Fibroblast of the conjunctiva (primary cell): ENCODE results near the gene SLC25A22.

ENCODE experiments used
- DNase-seq: peaks from one replicate; pipeline ENCODE4 v3.0.0-alpha.2; 2010; ENCODE audit warnings: low read depth

The SLC25A22 gene

DNA sequence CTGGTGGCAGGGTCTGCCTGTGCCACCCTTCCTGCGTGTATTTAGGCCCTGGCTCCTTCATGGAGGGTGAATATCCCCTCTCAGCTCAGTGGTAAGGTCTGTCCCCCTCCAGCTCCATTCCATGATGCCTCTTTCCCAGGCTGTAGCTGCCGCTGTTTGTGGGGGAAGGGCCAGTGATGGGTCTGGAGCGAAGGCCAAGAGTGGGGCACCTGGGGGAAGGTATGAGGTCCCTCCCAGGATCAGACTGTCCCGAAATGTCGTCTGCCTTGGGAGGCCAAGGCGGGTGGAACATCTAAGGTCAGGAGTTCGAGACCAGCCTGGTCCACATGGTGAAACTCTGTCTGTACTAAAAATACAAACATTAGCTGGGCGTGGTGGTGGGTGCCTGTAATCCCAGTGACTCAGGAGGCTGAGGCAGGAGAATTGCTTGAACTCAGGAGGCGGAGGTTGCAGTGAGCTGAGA, 35.8 kb upstream of the SLC25A22 start:
- no peak for DNase-seq

DNA sequence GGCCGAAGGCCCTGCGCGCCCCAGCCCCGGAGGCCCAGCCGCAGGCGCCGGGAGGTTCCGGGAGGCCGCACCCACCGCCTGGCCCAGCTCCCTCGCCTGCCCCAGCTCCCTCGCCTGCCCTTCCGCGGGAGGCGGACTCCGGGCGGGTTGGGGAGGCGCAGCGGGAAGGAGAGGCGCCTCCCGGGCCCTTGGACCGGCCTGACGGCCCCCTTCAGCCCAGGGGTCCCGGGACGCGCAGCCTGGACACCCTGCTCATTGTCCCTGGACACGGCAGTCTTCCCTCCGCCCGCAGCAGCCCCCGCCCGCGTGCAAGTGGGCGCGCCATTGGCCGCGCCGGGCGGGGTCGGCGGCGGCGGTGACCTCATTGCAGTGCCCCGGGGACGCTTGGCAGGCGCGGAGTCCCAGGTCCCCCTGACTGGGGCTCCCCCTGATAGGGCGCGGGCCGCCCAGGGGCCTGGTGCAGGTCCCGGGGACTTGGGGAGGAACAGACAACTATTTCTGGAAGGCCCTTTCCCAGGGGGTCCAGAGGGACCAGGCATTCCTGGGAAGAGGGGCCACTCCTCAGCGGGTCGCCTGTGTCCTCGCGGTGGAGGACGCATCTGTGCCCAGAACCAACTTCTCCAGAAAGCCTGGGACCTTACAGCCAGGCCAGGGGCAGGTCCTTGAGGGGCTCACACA, 35.2 kb upstream of the SLC25A22 start:
- no peak for DNase-seq

DNA sequence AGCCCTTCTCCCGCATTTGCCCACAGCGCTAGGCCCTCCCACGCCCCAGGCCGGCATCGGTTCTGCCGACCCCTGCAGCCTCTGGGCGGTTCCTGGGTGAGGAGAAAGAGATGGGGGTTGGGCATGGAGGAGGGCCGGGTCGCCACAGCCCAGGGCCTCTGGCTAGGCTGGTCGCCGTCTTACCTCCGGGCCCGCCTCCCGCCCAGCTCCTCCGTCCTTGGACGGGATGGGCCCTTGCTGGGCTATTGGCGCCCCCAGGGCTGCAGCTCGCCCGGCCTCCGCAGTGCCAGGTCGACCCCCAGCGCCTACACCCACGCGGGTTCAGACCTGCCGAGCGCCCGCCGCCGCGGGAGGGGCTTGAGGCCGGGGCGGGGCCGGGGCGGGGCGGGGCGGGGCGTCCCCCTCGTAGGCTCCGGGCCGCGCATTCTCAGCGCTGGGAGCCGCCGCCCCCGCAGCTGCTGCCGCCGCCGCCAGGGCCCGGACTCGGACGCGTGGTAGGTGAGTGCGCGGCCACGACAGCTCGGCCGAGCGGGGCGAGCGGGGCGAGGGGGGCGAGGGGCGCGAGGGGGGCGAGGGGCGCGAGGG, 34.5 kb upstream of the SLC25A22 start, which contains the start of gene CD151:
TSS of gene CD151 (plus strand) at position 424 of the 585 bp plus-strand sequence. CDS start 3,118 bp downstream, outside the sequence.
- DNase-seq = no peak

DNA sequence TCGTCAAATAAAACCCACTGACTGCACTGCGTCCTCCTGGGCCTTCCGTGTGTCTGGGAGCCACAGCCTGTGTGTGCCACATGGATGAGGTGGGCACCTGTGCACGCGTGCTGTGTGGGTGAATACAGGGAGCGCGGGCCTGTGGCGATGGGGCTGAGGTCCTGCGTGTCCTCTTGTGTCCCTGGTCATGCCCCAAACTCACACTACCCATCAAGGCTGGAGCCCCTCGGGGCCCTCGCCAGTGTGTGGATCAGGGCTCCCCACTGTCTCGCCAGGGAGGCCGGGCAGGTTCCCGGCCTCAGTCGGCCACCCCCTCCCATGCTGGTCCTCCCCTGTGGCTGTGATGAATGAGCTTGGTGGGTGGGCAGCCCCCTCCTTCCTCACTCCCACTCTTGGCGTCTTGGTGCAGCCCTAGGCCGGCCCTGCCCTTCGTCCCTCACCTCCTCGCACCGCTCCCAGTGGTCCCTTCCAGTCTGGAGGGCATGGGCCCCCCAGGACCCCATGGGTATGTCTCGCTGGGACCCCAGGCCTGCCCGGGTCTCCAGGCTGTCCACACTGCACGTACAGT, 34.0 kb upstream of the SLC25A22 start:
- DNase-seq = no peak

DNA sequence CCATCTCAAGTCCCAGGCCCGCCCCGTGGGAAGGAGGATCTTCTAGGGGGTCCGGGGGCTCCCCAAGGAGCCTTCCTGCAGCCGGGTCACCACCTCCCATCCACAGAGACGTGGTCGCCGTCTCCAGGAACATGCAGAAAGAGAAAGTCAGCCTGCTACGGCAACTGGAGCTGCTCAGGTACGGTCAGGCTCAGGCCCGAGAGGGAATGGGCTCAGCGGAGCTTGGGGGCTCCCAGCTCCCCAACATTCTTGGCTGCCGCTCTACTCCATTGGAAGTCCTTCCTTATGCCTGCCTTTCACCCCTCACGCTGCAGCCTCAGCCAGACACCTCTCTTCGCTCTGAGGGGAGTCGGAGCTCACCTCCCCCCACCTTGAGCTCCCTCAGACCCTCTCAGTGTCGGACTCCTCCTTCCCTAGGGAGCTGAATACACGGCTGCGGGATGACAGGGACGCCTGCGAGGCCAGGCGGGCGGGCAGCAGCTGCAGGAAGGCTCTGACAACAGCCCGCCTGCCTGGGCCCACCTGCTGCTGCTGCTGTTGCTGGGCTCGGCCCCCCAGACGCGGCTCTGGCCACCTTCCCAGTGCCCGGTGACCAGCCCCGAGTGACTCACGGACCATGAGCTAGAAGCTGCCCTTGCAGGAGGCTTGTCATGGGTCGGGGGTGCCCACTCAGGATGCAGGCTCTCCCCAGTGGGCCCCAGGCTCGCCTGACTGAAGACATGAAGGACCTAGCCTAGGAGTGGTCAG, 33.2 kb upstream of the SLC25A22 start:
- DNase-seq = no peak

DNA sequence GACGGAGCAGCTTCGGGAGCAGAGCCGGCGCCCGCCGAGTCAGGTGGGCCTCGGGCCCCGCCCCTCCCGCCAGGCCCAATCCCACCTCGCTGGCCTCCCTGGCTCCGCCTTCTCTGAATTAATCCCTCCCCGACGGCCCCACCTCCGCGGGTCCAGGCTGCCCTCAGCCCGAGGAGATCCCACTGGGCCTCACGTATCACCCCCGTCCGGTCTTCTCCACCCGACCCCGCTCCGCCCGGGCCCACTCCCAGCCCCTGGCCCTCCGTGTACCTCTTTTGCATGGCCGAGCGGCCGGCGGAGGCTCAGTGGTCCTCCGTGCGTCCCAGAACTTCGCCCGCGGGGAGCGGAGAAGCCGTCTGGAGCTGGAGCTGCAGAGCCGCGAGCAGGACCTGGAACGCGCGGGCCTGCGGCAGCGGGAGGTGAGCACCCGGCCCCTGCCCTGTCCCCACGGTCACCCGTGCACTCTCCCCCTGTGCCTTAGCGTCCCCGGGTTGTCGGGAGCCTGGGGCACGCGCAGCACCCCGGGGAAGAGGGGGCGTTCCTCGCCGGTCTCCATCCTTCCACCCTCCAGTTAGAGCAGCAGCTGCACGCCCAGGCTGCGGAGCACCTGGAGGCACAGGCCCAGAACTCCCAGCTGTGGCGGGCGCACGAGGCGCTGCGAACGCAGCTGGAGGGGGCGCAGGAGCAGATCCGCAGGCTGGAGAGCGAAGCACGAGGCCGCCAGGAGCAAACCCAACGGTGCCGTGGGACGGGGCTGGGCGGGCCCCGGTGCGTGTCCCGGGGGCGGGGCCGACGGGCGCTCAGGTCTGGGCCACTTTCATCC, 32.4 kb upstream of the SLC25A22 start:
- no peak for DNase-seq

DNA sequence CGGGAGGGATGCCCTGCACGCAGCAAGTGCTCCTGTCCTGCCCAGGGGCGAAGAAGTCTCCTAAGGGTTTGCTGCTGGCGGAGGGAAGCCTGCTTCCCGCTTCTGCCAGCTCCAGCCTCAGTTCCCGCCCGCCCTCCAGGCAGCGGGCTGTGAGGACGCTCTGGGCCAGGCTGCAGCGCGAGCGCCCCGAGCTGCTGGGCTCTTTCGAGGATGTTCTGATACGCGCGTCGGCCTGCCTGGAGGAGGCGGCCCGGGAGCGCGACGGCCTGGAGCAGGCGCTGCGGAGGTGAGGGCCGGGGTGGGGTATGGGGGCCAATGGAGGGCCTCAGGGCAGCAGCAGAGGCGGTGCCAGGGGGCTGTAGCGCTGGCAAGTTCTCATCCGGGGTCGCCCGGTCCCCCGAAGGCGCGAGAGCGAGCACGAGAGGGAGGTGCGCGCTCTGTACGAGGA, 31.8 kb upstream of the SLC25A22 start:
- DNase-seq = no peak

DNA sequence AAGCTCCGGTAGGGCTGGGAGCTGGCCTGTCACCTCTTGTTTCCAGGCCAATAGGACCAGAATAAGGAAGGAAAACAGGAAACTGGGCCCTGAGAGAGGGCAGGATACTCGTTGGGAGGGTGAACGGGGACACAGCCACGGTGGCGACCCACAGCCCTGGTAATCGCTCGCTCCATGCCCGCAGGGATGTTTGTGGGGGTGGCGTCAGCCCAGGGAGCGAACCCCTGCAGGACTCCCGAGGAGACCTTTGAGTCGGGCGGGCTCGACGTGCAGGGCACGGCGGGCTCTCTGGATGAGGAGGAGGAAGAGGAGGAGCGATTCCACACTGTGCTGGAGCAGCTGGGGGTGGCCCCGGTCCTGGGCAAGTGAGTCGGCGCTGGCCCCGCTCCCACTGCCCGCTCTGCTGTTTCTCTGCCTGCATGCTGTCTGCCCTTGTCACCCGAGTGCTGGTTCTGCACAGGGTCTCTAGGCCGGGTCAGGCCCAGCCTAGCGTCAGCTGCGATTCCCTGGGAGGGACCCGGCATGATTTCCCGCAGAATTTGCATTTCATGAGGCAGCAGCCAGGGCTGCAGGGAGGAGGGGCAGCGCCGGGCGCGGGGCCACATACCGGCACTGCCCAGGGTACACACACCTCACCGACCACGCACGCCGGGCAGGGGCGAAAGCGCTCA, 31.2 kb upstream of the SLC25A22 start:
- no peak for DNase-seq

DNA sequence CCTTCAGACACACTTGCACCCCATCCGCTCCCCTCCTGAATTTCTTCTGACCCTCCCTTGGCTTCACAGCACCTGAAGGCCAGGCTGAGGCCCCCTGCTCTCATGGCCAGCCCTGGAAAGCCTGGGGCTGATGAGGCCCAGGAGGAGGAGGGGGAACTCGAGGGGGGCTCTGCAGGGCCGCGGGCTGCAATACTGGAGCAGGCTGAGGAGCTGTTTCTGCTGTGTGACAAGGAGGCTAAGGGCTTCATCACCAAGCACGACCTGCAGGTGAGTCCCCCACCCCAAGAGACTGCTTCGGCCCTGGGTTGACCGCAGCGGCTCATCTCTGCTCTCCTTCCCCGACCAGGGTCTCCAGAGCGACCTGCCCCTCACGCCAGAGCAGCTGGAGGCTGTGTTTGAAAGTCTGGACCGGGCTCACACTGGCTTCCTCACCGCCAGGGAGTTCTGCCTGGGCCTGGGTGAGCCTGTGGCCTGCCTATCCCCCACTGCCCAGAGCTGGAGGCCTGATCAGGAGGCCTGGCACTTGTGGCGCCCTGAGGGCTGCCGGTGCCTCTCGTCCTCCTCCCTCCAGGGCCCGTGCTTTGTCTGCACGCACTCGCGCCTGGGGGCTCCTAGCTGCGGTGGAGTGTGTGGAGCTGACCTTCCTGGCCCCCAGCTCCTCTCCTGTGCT, 30.6 kb upstream of the SLC25A22 start:
- DNase-seq = no peak

DNA sequence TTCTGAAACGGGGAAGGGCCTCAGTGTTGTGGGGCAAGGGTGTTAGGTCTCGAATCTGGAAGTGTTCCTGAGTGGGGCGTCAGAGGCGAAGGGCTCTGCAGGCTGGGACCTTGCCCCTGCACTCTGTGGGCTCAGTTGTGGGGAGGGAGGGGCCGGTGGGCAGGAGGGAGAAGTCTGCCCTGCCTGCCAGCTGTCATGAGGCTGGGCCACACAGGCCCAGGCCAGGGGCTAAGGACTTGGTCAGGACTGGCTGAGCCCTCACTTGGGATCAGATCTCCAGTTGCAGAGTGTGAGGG, 29.8 kb upstream of the SLC25A22 start, which contains the start of gene CRACR2B:
TSS of gene CRACR2B (plus strand) at position 23 of the 296 bp plus-strand sequence. CDS start 689 bp downstream, outside the sequence.
- DNase-seq = no peak

DNA sequence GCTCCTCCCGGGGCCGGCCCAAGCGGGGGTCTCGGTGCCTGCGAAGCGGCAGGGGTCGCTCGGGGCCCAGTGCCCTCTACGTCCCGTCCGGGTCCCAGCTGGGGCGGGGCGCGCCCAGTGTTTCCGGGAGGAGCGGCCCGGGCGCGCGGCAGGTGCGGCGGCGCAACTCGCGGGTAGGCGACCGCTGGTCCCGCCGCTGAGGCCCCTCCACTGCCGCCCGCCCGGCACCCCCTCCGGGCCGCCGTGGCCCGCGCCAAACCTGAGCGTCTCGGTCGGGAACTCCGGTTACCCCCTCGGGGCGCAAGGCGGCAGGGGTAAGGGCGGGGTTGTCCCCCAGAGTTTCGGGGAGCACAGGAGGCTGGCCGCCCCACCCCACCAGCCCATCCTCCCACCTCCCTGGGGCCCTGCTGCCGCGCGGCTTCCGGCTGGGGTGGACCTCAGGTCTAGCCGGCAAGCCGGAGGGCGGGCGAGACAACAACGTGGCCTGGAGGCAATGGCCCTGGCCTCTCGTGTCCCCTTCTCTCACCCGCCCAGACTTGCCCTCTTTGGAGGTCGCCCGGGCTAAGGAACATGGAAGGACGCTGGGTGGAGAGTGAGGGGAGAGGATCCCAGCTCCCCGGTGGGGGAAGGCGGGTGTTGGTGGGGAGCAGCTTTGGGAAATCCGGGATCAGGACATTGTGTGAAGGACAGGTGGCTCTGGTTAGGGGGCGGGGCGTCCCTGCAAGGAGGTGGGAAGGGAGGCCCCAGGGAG, 29.2 kb upstream of the SLC25A22 start:
- DNase-seq = no peak

DNA sequence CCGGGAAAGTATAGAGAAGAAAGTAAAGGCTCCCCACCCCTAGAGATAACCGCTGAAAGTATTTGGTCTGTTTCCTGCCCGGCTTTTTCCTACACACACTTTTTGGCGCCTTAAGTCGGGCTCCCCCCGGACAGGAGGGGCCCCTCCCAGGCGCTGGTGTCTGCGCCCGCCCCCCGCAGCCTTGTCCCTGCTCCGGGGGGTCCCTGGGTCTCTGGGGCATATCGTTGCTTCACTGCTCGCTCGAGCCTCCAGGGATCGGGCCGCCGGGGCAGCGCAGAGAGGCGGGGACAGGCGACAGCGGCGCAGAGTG, 28.7 kb upstream of the SLC25A22 start:
- no peak for DNase-seq

DNA sequence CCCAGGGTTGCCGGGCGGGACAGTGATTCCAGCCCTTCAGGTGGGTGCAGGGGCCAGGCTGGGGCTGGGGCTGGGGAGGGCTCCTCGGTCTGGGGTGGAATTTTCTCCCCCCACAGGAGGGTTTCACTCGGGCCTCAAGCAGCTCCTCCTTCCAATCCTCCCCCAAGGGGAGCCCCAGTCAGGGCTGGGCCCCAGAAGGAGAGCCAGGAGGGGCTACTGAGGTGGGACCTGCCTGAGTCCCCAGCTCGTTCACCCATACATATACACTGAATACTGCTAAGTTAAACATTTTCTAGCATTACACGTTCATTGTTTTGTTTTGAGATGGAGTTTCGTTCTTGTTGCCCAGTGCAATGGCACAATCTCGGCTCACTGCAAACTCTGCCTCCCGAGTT, 28.1 kb upstream of the SLC25A22 start:
- DNase-seq = no peak

DNA sequence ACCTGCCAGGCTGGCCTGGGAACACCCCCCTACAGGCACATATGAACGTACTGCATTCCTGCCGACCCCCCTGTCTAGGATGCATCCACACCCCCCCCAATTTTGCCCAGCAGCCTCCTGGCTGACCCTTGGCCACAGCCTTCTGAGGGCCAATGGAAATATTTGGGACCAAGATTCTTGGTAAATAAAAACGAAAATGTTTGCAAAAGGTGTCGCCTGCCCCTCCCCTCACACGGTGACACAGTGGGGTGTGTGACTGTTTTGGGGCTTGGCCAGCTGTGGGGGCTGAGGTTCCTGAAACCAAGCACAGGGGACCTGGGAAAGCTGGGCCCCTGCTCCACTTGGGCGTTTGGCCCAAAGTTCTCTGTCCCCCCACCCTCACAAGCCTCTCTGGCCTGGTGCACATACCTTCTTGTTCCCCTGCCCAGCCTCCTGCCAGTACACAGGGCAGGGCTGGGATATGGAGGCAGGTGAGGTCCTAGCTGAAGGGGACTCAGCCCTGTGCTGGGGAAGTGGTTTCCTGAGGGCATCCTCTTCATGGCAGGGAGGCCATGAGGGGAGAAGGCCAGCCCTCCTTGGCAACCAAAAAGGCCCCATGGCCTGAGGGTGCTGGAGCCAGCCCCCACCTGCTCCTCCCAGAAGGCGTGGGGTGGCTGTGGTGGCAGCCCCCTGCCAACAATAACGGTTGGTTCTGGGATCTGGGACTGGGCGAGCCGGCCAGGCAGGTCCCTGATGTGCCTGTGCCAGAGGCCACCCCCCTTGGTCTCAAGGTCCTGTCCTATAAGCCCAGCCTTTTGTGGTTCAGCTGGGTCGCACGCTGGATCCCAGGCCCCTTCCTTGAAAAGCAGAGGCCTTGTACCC, 27.5 kb upstream of the SLC25A22 start:
- no peak for DNase-seq

DNA sequence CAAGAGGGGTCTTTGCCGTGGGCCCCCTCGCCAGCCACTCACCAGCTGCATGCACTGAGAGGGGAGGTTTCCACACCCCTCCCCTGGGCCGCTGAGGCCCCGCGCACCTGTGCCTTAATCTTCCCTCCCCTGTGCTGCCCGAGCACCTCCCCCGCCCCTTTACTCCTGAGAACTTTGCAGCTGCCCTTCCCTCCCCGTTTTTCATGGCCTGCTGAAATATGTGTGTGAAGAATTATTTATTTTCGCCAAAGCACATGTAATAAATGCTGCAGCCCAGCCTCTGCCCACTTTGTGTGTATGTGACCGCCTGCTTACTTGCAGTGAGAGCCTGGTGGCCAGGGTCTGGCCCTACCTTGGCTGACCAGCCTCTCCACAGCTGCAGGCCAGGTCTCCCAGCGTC, 26.9 kb upstream of the SLC25A22 start:
- no peak for DNase-seq

DNA sequence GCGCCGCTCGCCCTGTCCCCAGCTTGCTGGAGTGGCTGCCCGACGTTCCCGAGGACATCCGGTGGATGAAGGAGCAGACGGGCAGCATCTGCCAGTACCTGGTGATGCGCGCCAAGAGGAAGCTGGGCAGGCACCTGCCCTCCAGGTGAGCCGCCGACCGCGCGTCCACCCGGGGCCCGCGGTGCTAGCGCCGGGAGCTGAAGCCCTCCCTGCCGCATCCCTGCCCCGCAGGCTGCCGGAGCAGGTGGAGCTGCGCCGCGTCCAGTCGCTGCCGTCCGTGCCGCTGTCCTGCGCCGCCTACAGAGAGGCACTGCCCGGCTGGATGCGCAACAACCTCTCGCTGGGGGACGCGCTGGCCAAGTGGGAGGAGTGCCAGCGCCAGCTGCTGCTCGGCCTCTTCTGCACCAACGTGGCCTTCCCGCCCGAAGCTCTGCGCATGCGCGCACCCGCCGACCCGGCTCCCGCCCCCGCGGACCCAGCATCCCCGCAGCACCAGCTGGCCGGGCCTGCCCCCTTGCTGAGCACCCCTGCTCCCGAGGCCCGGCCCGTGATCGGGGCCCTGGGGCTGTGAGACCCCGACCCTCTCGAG, 26.3 kb upstream of the SLC25A22 start:
- DNase-seq = no peak

DNA sequence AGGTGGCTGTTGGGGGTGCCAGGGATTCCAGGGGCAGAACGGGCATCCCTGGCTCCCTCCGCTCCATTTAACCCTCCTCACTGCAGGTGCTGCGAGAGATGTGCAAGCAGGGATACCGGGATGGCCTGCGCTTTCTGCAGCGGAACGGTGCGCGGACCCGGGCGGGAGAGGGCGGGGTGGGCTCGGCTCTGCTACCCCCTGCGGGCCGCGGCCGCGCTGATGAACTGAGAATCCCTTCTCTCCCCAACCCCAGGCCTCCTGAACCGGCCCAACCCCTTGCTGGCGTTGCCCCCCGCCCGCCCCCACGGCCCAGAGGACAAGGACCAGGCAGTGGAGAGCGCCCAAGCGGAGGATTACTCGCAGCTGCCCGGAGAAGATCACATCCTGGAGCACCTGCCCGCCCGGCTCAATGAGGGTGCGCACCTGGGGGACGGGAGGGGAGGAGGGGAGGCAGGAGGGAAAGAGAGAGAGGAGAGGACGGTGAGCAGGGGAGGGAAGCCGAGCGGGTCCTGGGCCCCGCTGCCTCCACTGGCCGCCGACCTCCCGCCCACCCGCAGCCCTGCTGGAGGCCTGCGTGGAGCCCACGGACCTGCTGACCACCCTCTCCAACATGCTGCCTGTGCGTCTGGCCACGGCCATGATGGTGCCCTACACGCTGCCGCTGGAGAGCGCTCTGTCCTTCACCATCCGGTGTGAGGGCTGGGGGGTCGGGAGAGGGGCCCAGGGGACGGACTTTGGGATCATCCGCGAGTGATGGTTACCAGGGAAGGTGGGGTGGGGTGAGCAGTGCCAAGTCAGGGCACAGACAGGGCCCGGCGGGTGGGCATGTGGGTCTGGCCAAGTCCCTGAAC, 25.6 kb upstream of the SLC25A22 start:
- DNase-seq = no peak
